Superior temporal gyrus (tissue), 1 donor: ENCODE measurements around the gene SHB.

Source experiments
- DNase-seq: peaks from one replicate; pipeline ENCODE4 v3.0.0-alpha.2; 2016; ENCODE audit errors: extremely low spot score

SHB gene

DNA sequence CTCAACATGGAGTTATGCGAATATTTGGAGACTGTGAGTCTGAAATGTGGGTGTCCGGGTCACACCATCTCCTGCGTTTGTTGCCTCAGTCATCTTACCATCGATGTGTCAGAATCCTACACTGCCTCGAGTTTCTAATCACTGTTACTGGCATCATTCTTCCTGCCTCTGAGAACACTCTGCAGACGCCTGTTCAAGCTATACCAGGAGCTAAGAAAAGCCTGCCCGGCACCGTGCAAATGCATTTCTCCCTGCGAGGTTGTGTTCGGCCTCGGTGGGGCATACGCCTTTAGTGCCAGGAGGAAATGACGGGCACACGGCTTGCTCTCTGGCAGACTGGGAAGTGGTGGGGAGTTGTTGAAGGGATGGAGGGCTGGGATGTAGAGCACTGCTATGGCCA lies 133.9 kb downstream of the SHB start:
- no peak for DNase-seq

DNA sequence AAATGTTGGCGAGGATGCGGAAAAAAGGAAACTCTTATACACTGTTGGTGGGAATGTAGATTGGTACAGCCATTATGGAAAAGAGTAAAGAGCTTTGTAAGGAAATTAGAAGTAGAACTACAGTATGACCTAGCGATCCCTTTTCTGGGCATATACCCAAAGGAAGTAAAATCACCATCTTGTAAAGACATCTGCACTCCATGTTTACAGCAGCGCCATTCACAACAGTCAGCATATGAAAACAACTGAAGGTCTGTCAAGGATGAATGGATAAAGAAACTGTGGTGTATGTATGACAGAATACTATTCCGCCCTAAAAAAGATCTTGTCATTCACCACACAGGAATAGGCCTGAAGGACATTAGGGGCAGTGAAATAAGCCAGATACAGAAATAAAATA lies 137.4 kb downstream of the SHB start:
- no peak for DNase-seq

DNA sequence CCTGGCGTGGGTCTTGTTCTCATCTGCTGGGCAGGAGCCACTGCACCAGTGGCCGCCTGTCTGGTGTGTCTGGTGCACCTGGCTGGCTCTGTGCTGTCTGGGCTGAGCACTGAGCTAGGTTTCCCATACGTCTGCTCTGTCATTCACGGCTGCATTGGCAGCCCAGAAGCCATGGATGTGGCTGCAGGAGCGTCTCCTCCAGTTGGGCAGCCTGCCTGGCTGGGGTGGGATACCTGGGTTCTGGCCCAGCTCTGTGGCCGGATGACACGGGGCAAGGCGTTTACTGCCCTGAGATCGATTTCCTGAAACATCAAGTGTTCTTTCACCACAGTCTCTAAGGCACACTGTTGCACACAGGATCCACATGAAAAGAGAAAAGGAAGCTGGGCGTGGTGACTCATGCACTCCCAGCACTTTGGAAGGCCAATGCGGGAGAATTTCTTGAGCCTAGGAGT lies 139.6 kb downstream of the SHB start:
- no peak for DNase-seq

DNA sequence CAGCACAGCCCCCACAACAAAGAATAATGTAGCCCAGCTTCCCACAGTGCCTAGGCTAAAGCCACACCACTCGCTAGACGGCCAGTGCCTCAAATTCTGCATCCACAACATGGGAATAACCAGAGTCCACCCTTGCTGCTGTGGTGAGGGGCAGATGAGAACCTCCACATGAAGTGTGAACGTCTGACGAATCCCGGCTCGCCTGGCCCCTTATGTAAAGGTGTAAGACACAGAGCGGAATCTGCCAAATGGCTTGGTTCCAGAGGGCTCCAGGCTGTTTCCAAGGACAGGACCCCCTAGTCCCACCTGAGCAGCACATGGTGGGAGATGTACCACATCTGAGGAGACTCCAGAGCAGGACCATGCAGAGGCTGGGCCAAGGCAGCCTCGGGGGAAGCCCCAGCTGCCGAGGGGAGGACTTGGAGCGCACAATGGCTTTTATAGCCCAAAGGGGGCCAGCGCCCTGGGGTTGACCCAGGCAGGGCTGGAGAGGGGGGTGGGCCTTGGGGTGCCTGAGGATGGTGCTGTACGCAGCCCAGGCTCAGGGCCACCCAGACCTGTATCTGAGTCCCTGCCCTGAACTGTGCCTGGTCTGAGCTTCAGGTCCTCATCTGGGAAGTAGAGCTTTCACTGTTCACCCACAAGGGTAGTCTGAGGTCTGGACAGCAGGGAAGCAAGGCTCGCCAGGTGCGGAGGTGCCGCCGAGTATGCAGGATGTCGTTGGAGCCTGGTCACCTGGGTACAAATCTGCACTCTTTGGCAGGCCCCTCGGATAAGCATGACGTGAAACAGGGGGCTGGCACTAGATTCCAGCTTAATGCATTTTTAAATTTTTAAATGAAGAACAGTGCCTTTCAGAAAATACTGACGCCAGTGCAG lies 140.2 kb downstream of the SHB start:
- no peak for DNase-seq

DNA sequence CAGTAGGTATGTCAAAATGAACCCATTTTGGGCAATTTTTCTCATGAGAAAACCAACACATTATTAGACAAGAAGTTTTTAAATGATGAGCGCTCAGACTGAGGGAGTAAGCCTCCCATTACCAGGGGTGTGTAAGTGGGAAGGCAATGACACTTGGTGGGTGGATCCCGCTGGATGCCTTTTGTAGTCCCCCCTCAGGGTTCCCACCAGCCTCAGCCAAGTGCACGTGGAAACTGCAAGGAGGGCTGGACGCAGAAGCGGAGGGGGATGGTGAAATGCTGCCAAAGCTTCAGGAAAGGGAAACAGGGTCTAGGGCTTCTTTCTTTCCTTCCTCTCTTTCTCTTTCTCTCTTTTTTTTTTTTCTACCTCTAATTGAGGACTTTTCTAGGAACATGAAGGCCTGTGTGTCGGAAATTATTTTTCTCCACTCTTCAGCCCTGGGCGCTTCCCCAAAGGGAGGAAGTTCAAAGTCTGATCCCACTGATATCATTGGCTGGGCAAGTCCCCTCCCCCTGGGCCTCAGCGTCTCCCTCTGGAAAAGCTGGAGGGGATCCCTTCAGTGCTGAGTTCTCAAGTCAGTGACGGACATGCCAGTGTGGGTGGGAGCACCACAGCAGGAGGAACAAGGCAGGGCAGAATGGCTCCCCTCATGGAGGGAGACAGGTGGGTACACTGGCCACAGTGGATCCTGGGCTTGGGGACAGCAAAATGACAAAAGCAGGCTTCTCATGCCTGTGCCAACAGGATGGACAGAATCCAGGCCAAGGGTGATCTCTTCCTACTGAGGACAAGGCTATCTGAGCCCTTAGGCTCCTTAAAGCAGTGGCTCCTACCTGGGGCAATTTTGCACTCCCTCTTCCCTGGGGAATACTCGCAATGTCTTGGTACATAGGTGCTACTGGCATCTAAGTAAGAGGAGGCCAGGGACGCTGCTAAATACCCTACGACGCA lies 141.2 kb downstream of the SHB start:
- no peak for DNase-seq

DNA sequence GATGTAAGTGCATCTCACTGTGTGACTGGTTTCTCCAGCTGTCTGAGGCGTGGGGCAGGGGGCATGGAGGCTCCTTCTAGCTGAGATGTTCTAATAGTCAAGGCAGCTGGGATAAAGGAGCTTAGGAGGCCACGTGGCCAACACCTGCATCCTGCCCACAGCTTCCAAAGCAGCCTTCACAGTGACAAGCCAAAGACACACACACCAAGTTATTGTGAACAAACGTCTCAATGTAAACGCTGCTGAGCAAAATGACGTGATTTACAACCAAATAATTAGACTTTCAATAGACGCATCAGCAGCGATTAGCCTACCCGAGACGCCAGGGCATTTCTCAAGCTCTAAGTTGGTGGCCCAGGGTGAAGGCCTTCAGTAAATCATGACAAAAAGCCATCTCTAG lies 141.9 kb downstream of the SHB start:
- DNase-seq: no peak

DNA sequence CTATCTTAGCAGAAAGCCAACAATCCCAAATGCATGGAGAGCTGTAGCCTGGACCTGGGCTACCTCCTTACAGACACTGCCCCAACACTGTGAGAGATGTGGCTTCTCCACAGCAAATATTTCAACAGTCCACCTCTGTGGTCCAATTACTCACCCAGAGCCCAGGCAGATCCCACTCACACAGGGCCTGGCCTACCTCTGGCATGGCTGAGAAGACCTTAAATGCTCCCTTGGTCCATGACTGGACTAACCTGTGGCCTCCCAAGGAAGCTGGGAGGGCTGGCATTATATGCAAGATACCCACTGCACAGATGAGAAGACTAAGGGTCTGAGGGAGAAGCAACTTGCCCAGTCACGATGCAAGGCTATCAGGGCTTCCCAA lies 142.3 kb downstream of the SHB start:
- no peak for DNase-seq

DNA sequence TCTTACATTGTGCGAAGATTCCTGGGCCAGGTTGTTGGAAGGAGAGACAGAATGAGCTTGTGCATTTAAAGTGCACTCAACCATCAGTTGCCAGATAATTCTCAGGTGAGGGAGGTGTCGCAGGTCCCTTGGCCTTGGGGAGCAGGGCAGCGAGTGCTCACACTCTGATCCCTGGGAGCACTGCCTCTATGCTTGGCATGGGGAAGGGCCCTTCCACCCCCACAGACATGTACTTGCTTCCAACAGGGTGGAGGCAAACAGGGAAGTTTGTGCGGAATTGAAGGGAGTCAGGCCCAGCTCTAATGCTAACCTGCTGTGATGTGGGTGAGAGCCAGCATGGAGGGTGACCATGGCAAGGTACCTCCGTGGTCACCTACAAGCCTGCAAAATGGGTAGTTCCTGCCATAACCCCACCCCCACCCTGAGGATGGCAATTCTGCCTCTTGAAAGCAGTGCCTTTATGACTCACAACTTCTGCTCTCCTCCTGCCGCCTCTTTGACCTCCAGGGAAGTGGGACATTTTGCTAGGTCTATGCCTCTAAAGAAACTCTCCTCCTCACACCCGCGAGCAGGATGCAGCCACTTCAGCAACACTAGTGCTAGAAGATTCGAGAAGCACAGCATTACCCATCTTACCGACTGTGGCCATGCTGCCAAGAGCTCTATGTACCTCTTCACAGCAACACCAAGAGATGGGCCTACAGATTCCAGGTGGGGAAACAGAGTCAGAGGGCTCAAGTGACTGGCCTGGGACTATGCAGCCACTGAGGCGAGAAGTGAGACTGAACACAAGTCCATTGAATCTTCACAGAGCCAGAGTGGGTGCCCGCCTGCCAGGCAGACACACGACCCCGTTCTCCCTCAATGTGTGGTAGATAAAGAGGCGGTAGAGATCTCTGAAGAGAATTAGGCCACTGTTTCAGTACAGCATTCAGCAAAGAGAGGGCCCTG lies 143.0 kb downstream of the SHB start:
- DNase-seq: no peak

DNA sequence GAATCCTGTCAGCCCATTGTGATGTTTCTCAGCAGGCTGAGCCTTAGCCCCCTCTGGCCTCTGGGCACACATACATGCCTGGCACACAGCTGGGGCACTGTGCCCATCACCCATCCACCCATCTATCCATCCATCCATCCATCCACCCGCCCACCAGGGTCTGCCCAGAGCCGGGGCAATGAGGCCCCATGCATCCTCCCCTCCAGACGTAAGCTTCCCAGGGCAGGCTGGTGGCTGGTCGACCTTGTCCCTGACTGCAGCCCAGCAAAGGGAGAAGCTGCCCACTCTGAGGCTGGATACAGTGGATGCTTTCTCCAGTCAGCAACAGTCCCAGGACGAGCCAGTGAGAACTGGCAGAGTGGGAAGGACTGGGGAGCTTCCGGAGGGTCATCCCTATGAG lies 144.0 kb downstream of the SHB start:
- no peak for DNase-seq

DNA sequence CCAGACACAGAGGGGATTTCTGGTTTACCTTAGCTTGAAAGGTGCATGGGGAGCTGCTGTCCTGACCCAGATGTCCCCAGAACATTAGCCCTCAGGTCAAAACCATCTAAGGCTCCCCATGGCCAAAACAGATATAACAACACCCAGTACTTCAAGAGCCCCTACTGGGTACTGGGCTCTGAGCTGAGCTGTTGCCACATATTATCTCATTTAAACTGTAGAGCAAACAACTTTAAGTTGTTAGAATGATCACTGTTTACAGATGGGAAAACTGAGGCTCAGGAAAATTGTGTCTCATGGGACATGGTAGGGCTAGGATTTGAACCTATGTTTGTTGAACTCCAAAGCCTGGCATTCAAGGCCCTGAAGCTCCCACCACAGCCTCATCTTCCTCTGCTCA lies 144.5 kb downstream of the SHB start:
- DNase-seq: no peak

DNA sequence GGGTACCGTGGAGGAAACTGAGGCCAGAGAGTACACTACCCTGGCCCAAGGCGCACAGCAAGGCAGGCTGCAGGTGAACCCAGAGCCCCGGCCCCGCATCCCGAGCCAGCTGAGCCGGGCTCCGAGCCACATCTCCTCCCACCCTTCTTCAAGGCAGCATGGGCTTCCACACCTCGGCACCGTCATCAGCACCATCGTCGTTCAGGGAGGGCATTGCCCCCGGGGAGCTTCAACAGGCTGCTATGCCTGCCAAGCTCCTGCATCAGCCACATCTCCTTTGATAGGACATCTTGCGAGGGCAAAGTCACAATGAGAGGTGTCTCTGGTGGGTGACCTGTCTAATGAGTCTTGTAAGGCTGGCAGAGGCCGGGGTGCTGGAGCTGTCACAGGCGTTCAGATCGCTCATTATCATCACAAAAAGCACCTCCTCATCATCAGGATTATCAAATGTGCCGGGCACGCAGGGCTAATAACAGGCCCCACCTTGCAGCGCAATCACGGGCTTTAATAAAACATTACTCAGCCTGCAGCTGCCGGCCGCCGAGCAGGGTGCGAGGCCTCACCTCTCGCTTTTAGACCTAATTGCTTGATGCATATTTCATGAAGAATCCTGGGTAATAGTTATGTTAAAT lies 145.1 kb downstream of the SHB start:
- no peak for DNase-seq

DNA sequence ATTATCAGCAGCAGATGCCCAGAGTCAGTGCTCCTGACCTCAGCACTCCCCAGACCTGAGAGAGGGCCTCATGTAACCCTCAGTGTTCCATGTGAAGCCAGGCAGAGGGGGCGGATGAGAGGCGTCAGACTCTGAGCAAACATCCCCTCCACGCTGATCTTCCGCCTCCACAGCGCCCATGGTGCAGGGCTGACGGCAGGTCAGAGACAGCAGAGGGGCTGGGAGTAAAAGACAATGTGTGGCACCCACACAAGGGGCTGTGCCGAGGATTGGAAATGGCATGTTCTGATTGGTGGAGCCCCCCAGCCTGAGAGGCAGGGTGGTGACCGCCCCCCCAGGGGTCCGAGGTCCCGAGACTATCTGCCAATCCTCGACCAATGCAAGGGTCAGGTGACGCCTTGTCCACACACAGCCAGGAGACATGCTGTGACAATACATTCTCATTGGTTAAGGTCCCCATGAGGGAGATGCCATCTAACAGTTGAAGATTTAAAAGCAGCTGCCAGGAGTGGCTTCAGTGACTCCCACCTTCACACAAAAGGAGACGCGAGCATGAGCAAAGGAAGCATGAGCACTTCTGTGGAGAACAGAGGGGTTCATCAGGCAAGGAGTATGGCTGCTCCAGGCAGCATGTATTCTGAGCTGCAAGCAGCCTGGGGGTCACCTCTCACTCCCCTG lies 145.8 kb downstream of the SHB start:
- DNase-seq: no peak

DNA sequence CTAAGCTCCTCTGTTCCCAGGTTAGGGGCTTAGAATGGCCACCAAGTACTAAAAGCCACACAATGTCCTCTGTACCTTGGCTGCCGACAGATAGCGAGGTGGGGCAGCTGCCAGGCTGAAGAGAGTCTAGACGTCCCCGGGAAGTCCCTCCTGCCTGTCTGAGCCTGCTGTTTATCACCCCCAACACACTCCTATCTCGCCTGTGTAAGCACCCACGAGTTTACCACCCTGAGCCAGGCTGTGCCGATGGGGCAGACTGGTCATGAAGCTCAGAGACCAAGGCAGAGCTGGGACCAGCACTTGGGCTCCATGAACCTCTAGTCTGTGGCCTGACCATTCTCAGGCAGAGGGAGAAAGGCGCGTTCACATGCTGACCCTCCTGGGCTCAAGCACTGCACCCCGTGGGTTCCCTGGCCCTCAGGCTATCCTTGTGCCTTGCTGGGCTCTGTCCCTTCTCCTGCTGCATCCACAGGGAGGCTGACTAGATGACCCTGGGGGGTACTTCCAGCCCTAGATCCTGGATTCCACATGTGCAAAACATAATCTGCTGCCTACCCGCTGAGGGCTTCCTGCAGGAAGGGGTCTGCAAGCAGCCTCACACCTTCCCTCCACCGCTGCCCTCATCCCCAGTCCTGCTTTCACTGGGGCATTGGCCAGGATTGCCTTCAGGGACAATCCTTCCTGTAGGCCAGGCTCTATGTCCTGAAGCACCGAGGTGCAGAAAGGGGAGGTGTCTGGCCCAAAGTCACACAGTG lies 146.5 kb downstream of the SHB start:
- no peak for DNase-seq

DNA sequence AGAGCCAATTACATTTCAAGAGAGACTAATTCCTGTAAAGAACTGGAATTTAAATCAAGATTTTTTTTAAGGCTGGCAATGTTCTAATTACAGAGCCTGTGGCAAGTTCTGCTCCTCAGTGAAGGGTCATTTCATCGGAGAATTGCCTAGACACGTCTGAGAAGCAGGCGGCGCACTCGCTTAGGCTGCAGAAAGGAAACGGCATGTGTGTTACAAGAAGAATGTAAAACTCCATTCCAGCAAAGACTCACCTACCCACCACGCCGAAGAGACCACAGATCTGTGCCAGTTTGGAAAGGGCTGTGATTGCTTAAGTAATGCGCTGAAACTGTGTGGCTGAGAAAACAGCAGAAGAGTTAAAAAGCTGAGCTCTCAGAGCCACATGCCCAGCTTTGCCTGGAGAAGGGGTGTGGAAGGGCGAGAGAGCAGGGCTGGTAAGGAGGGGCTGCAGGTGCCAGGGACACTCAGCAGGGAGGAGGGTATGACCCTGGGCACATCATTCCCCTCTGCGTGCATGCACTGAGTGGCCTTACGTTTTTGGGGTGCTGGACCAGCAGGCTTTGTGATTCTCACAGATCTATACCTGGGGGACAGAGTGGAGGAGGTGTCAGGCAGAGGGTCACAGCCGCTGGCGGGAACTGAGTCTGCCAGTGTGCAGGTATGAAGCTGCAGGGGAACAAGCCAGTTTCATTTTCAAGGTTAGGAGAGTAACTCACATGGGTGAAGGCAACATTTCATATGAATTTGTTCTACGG lies 147.3 kb downstream of the SHB start:
- DNase-seq: no peak

DNA sequence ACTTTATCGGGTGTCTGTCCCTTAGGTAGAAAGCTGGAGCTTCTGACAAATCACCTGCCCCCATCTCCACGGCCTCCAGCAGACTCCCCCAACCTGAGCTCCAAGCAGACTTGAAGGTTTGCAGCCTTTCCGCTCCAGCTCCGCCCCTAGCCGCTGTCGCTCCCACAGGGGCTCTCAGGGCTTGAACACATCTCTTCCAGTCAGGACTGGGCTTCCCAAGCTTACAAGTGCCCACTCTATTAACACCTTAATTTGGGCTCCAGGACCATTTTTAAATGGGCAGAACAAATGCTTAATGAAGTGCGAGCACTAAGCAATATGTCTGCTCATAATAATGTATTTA lies 147.9 kb downstream of the SHB start:
- no peak for DNase-seq

DNA sequence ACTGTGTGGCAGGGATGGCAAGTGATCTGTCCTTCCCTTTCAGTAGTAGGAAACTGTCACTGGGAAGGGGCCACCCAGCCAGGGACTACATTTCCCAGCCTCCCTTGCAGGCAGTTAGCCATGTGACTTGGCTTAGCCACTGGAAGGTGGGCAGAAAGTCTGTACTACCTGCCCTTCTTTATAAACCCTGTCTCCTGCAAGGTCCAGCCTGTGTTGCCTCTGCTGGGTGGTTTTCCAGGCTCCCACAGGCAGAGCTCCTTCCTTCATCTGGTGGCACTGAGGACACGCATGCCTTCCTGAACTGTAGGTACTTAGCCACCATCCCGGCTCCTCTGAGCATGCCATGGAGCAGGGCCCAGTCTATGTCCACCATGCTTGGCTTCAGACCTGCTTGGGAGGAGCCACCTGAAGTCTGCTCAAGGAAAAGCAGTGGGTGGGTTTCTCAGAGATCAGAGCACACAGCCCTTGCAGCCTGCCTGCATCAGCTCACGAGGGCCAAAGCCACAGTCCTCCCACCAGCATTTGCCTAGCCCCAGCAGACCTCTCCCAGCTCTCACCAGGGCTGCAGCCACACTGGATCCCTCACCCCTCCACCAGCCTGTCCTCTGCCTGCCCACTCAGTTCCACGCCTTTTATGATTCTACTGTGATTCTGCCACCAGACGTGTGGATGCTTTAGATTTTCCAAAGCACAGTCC lies 148.4 kb downstream of the SHB start:
- no peak for DNase-seq

DNA sequence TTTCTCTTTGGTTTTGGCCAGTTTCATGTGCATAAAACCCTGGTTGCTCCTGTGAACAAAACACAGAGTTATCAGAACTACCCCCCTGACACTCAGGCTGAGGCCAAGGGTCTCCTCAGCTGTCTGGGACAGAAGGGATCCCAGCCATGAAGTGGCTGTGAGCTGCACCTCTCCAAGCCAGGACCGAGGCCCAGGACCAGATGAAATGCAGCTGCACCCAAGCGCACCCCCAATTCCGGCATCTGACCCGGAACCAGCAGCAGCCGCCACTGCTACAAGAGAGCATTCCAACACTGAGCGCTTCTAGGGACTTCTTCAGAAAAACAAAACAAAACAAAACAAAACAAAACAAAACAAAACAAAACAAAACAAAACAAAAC lies 149.1 kb downstream of the SHB start:
- DNase-seq: no peak

DNA sequence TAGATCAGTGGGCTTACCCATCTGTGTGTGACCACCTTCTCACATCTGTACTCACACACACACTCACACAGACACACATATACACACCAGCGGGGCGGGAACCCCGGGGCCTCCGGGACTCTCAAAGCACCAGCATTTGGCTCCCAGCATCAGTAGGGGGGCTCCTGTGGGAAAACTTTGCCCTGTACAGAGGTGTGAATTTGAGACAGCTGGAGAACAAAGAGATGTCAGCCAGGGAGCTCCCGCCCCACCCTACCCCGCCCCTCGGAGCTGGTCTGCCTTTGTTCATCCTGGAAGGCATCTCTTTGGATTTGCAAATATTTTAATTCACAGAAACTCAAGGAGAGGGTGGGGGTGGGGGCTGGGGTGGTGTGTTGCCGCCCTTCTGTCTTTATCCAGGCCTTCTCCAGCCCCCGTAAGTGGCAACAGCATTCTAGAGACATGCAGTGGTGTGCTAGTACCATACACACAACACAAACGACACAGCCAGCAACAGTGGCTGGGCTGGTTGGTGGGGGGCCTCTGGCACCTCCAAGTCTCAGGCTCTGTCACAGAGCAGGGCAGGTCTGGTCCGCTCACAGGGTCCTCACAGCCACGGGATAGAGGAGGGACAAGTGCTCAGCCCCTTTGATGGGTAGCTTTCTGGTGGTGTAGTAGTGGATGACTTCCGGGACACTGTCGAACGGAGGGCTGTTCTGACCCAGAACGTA lies 149.6 kb downstream of the SHB start:
- DNase-seq: no peak
